Common myeloid progenitor, CD34-positive (primary cell): Measurements from ENCODE around the gene PPA1.

Experiments used
- CTCF ChIA-PET: fragments of 350-600 bp; sonication (Branson Sonifier 250); formaldehyde crosslinking; loops from one replicate; lab custom pipeline; 2021; ENCODE audit warnings: antibody characterized with exemption; lab: Charles Lee
- POLR2A ChIA-PET: fragments of 350-600 bp; sonication (Branson Sonifier 250); formaldehyde crosslinking; loops from one replicate; lab custom pipeline; 2021; ENCODE audit warnings: antibody characterized with exemption; lab: Charles Lee
- DNase-seq, 3 donors: peaks; one replicate each; pipeline versions ENCODE4 v3.0.0 to v3.0.0-alpha.2; 2013
- H3K27ac ChIP-seq, 2 experiments: 1 replicate in 1 of 2; 2 replicates in 1 of 2; pipeline ENCODE4 v1.7.0; 2013; ENCODE audit warnings: inconsistent platforms in 2 of 2, low read length in 2 of 2, mild to moderate bottlenecking in 2 of 2, low read depth in 1 of 2, moderate library complexity in 1 of 2; ENCODE audit not compliant: severe bottlenecking in 2 of 2, insufficient read depth in 1 of 2, poor library complexity in 1 of 2
- H3K27me3 ChIP-seq, 5 experiments: replicated peaks in 2 of 5; 1 replicate in 3 of 5; 2 replicates in 2 of 5; pipeline versions ENCODE4 v1.6.1 to v1.7.0; 2013; ENCODE audit warnings: low read length in 4 of 5, mild to moderate bottlenecking in 2 of 5, moderate library complexity in 2 of 5, inconsistent platforms in 1 of 5; ENCODE audit not compliant: insufficient read depth in 5 of 5, control insufficient read depth in 4 of 5
- H3K36me3 ChIP-seq, 4 experiments: 1 replicate in 2 of 4; 2 replicates in 2 of 4; pipeline versions ENCODE4 v1.6.1 to v1.7.0; 2013; ENCODE audit warnings: low read length in 3 of 4, control low read depth in 1 of 4, mild to moderate bottlenecking in 1 of 4; ENCODE audit not compliant: control insufficient read depth in 4 of 4, insufficient read depth in 4 of 4
- H3K4me1 ChIP-seq, 4 experiments: 1 replicate in 3 of 4; 2 replicates in 1 of 4; pipeline versions ENCODE4 v1.6.1 to v1.7.1; 2013; ENCODE audit warnings: low read length in 3 of 4, mild to moderate bottlenecking in 3 of 4, control low read depth in 1 of 4, inconsistent platforms in 1 of 4, moderate library complexity in 1 of 4; ENCODE audit not compliant: control insufficient read depth in 4 of 4, insufficient read depth in 4 of 4; ENCODE audit errors: control extremely low read depth in 1 of 4
- H3K4me3 ChIP-seq, 7 experiments: 1 replicate in 4 of 7; 2 replicates in 3 of 7; pipeline versions ENCODE4 v1.5.1 to v1.7.0; 2013; ENCODE audit warnings: mild to moderate bottlenecking in 7 of 7, low read length in 6 of 7, moderate library complexity in 6 of 7, inconsistent platforms in 2 of 7, low read depth in 2 of 7, control low read depth in 1 of 7; ENCODE audit not compliant: insufficient read depth in 4 of 7, control insufficient read depth in 1 of 7; ENCODE audit errors: extremely low read depth in 1 of 7
- H3K9me3 ChIP-seq, 5 experiments: 1 replicate in 4 of 5; 2 replicates in 1 of 5; pipeline versions ENCODE4 v1.6.1 to v1.7.1; 2013; ENCODE audit warnings: low read length in 4 of 5, mild to moderate bottlenecking in 2 of 5, inconsistent platforms in 1 of 5, low read depth in 1 of 5, moderate library complexity in 1 of 5; ENCODE audit not compliant: control insufficient read depth in 4 of 5, insufficient read depth in 2 of 5; ENCODE audit errors: control extremely low read depth in 1 of 5
- WGBS: methylation state at CpG from one replicate; pipeline ENCODE4 v1.1.5; 2013; ENCODE audit not compliant: insufficient coverage; 5-methylcytosine and 5-hydroxymethylcytosine counted together

Gene PPA1

DNA sequence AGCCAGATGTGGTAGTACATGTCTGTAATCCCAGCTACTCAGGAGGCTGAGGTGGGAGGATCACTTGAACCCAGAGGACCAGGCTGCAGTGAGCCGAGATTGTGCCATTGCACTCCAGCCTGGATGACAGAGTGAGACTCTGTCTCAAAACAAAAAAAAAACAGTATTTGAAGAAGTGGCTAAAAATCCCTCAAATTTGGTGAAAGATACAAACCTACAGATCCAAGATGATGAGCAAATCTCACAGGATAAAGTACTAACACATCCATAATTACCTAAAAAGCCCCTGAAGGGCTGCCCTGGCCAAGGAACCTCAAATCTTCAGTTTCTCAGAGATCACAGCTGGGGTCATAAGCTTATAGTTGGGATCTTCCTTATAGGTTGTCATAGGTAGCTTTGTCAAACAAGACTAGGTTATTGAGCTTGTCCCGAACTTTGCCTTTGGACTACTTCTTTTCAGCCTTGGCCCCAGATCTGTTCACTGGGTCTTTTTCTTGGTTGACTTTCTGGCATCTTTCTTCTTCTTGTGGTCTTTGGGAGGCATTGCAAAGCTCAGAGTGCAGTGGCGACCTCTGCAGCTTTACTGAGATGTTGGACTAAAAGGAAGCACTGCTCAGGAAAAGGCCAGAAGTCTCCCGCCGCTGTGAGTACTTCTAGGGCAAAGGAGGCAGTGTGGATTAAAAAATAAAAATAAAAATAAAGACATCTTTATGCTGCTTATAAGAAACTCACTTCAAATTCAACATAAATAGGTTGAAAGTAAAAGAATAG is 34.3 kb downstream of the PPA1 start:
- peaks cover 0 to 15% (median 12%) of the 10 kb centered on the region in 4 experiments for H3K4me1 ChIP-seq
- H3K9me3 ChIP-seq, result peaks cover 3 to 13% (median 3%) of the 10 kb centered on the region in 5 experiments
- ChIA-PET POLR2A (no interaction called here), CTCF (interaction anchor here (0.7 to 2.5 kb wide), 3 partner anchors 11 to 166 kb away, joined by 3 to 5 read pairs (median 4); no protein-coding TSS in a partner anchor)
- peaks cover 0 to 31% (median 15%) of the 10 kb centered on the region in 4 experiments for H3K36me3 ChIP-seq
- peak in 1 of 3 donors; percentile 29 for DNase-seq
- 100% methylated on average over 2 of the region's 5 CpGs for WGBS
- H3K4me3 ChIP-seq, result no peak overlapping the region
- H3K27me3 ChIP-seq, result no peaks in the 10 kb centered on the region
- no peak overlapping the region for H3K27ac ChIP-seq

DNA sequence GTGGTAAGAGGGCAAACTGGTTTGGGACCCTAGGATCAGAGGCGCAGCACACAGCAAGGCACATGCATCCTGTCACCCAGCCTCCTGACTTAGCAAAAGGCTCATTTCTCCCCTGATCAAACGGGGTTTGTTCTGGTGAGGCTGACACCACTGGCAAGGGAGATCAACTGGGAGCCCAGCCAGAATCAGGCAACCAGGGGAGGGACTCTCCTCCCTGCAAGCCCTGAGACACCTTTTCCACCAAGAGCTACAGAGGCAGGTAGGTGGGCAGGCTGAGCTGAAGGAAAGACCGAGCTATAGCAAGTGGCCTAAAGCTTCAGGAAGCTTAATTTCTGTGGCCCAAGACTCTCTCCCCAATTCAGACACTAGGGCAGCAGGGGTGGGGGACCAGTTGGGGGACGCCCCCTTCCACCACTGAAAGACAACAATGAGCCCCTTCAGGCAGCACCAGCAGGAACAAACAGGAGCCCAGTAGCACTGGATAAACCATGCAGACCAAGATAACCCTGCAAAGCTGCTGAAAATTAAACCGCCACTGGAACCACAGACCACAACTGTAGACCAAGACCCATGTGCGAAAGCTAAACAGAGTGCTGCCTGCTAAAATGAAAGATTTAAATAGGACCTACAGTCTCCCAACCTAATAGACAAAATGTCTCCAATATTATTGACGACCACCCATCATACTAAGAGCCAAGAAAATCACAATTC is 35.8 kb downstream of the PPA1 start:
- peaks cover 0 to 26% (median 11%) of the 10 kb centered on the region in 4 experiments for H3K36me3 ChIP-seq
- H3K27me3 ChIP-seq, result peaks cover 0 to 5% (median 2%) of the 10 kb centered on the region in 5 experiments
- H3K9me3 ChIP-seq, result peaks cover 3 to 13% (median 3%) of the 10 kb centered on the region in 5 experiments
- POLR2A ChIA-PET, result interaction anchor here (0.8 kb wide), 1 partner anchor 799 kb away, joined by 3 read pairs; no protein-coding TSS in a partner anchor
- peak overlapping the region in 2 of 7 experiments; percentile 19 to 60 for H3K4me3 ChIP-seq
- WGBS, result 6% methylated on average over 5 of the region's 7 CpGs
- H3K27ac ChIP-seq, result no peak overlapping the region
- H3K4me1 ChIP-seq, result peaks cover 0 to 15% (median 12%) of the 10 kb centered on the region in 4 experiments
- peak; percentile 83 to 95 (median 94) for DNase-seq
- CTCF ChIA-PET, result interaction anchor here (1.1 to 2.5 kb wide), 2 partner anchors 75 to 167 kb away, joined by 3 to 5 read pairs; no protein-coding TSS in a partner anchor

DNA sequence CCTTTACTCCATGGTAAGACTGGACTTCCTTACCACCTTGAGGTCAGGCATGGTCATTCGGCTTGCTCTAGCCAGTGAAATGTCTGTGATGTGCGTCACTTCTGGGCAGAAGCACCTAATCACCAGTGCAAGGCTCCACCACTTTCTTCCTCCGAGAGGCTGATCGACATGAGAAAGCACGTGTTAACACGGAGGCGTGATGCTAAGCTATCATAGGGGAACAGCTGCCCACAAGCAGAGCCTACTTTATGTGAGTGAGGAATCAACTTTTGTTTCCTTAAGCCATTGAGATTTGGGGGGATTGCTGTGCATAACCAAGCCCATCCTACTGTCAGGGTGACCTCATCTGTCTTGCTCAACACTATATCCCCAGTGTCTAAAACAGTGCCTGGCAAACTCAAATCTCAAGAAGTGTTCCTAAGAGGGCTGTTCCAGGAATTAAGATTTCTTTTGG is 39.8 kb downstream of the PPA1 start:
- 98% methylated on average over 7 of the region's 7 CpGs for WGBS
- Histone ChIP-seq H3K4me3 (no peak overlapping the region), H3K27ac (no peak overlapping the region), H3K27me3 (peaks cover 0 to 9% (median 2%) of the 10 kb centered on the region in 5 experiments), H3K9me3 (peaks cover 0 to 4% (median 0%) of the 10 kb centered on the region in 5 experiments), H3K36me3 (peaks cover 0 to 1% (median 0%) of the 10 kb centered on the region in 4 experiments), H3K4me1 (peaks cover 0 to 21% (median 15%) of the 10 kb centered on the region in 4 experiments)
- DNase-seq, result no peak
- CTCF ChIA-PET, result interaction anchor here (0.9 to 1.0 kb wide), 3 partner anchors 8 to 47 kb away, joined by 3 read pairs; partner anchors contain the start of gene TYSND1
- POLR2A ChIA-PET, result interaction anchor here (0.6 kb wide), 1 partner anchor 17 kb away, joined by 4 read pairs; no protein-coding TSS in a partner anchor

DNA sequence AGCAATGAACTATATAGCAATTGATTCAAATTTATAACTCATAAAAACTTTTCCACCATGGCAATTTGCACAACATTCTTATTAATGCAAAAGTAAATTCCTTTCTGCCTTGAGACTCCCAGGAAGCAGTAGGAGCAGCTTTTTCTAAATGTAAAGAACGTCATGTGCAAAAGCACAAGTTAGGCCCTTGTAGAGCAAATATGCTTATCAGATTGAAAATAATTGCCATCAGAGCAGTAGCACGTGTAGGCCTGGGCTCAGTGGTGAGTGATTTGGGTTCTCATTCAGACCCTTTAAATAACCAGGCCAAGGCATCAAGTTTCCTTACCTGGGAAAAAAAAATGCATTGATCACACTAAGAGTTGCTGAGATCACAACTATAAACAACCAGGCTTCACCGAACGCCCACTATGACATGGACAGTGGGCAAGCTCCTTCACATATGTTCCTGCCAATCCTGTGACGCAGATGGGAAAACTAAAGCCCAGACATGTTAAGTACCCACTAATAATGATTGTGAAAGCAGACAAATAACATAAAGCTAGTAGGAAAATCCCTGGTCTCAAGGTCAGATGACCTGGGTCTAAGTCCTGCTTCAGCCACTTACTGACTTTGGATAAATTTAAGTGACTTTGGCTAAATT is 40.8 kb downstream of the PPA1 start:
- no peak overlapping the region for H3K4me3 ChIP-seq
- H3K4me1 ChIP-seq, result peaks cover 0 to 16% (median 11%) of the 10 kb centered on the region in 4 experiments
- H3K36me3 ChIP-seq, result no peaks in the 10 kb centered on the region
- POLR2A ChIA-PET, result no interaction called here
- H3K27me3 ChIP-seq, result peaks cover 0 to 9% (median 2%) of the 10 kb centered on the region in 5 experiments
- 96% methylated on average over 5 of the region's 5 CpGs for WGBS
- no peaks in the 10 kb centered on the region for H3K9me3 ChIP-seq
- DNase-seq, result no peak
- CTCF ChIA-PET, result interaction anchor here (0.9 to 1.0 kb wide), 3 partner anchors 7 to 46 kb away, joined by 3 read pairs; partner anchors contain the start of gene TYSND1
- H3K27ac ChIP-seq, result no peak overlapping the region

DNA sequence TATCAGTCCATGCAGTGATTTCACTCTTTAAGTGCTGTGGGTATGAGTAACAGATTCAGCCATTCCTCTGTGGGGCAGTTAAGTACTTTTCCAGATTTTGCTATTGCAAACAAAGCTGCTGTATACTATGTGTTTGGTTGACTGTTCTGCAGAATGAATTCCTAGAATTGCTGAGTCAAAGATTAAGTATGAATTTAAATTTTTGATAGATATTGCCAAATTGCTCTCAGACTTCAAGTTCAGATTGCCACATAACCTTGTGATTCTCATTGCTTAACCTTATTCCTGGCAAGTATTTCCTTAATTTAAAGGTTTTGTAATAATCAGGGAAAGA is 41.3 kb downstream of the PPA1 start:
- CTCF ChIA-PET, result no interaction called here
- no peak for DNase-seq
- Histone ChIP-seq H3K9me3 (no peaks in the 10 kb centered on the region), H3K27me3 (peaks cover 0 to 9% (median 2%) of the 10 kb centered on the region in 5 experiments), H3K4me3 (no peak overlapping the region), H3K36me3 (no peaks in the 10 kb centered on the region), H3K4me1 (peaks cover 0 to 11% (median 6%) of the 10 kb centered on the region in 4 experiments), H3K27ac (no peak overlapping the region)
- POLR2A ChIA-PET, result interaction anchor here (0.6 kb wide), 1 partner anchor 22 kb away, joined by 3 read pairs; no protein-coding TSS in a partner anchor

DNA sequence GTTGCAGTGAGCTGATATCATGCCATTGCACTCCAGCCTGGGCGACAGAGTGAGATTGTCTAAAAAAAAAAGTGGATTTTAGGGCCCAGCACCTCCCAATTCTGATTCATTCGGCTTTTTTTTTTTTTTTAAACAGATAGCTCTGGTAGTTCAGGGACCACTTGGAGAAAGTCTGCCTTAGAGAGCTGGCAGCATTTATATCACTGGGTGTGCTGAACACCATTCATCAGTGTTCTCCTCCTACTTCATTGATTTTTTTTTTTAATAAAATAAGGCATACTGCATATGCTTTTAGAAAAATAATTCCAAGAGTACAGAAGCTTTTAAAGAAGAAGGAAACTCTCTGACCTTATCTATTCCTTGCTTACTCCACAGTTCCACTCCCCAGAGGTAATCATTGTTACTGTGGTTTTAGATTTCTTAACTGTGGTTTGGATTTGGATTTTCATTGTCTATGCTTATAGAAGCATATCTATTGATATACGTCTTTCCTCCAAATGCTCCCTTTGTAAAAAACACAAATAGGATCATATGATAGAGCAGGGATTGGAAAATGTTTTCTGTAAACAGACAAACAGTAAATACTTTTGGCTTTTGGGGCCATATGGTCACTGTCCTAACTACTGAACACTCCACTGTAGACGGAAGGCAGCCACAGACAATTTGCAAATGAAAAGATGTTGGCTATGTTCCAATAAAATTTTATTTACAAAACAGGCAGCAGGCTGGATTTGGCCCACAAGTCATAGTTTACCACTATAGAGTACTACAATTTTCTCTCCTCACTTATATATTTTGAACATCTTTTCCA is 41.9 kb downstream of the PPA1 start:
- H3K36me3 ChIP-seq, result no peaks in the 10 kb centered on the region
- CTCF ChIA-PET, result interaction anchor here (0.7 to 0.8 kb wide), 3 partner anchors 30 to 673 kb away, joined by 3 to 4 read pairs (median 3); no protein-coding TSS in a partner anchor
- POLR2A ChIA-PET, result interaction anchor here (0.6 kb wide), 1 partner anchor 22 kb away, joined by 3 read pairs; no protein-coding TSS in a partner anchor
- peaks cover 0 to 9% (median 2%) of the 10 kb centered on the region in 5 experiments for H3K27me3 ChIP-seq
- WGBS, result 90% methylated on average over 2 of the region's 4 CpGs
- H3K4me1 ChIP-seq, result peaks cover 0 to 7% (median 3%) of the 10 kb centered on the region in 4 experiments
- no peaks in the 10 kb centered on the region for H3K9me3 ChIP-seq
- no peak overlapping the region for H3K27ac ChIP-seq
- DNase-seq, result no peak
- no peak overlapping the region for H3K4me3 ChIP-seq
